ENCODE measurements around the gene ACSM6.

GRCh38 chr10:95196046-95196445 lies 2.0 kb downstream of the ACSM6 start:
- TF ChIP-seq CTCF (IDR thresholded peaks at IDR 0.05) (no peak), POLR2A (IDR thresholded peaks at IDR 0.05) (no peak)

Data from body of pancreas (tissue), 4 donors.